ENCODE data around the gene ZNF117. TPM values are rescaled to one million over a fixed set of nuclear protein-coding genes. Genes with fewer than 3 reads are reported as not detected.

ZNF117 gene
- total and polyA plus RNA-seq, 2 of the 8 experiments (the other 6 are each of a cell fraction or from before 2014, with no cell fraction given), result 2.9 to 13.0 TPM

GRCh38 chr7:64965594-64965993, 25.2 kb downstream of the ZNF117 start:
- no peak overlapping the region for H3K14ac ChIP-seq (ENCODE audit: insufficient read length)
- no peak overlapping the region for H4K8ac ChIP-seq (ENCODE audit: extremely low read depth, insufficient read depth, low read length)
- H3K4ac ChIP-seq (replicated peaks; ENCODE audit: insufficient read length, low read depth, low read length), result no peak overlapping the region
- FAIRE-seq, result no peak
- H3K23ac ChIP-seq (ENCODE audit: insufficient read length), result no peak overlapping the region
- H2BK15ac ChIP-seq (ENCODE audit: low read length), result no peak overlapping the region
- H3K27me3 ChIP-seq (replicated peaks in 1 of 4; ENCODE audit: control insufficient read depth in 3 of 4, extremely low read depth in 1 of 4, insufficient read depth in 3 of 4, low read length in 3 of 4), result no peaks in the 10 kb centered on the region
- H3K23me2 ChIP-seq (ENCODE audit: low read depth, low read length), result no peaks in the 10 kb centered on the region
- peaks cover 3 to 8% of the 10 kb centered on the region in 2 experiments; a peak in 2 of 4 replicates for H3K9me3 ChIP-seq (ENCODE audit: insufficient read depth in 2 of 2, low read depth in 1 of 2, low read length in 1 of 2)
- H4K5ac ChIP-seq (ENCODE audit: insufficient read length, low read depth, low read length), result no peak overlapping the region
- H3K36me3 ChIP-seq (ENCODE audit: control insufficient read depth in 2 of 4, insufficient read depth in 4 of 4, low read length in 3 of 4), result no peaks in the 10 kb centered on the region
- no peak overlapping the region for H2BK20ac ChIP-seq (ENCODE audit: low read length)
- no peak overlapping the region for H3K4me3 ChIP-seq (ENCODE audit: extremely low read depth in 1 of 4, insufficient read depth in 2 of 4, low read depth in 3 of 4, low read length in 4 of 4)
- no peak overlapping the region for H2BK5ac ChIP-seq (ENCODE audit: low read depth, low read length)
- H3K9ac ChIP-seq (replicated peaks in 1 of 4; ENCODE audit: extremely low read depth in 1 of 4, low read depth in 3 of 4, low read length in 3 of 4), result no peak overlapping the region
- H4K20me1 ChIP-seq (replicated peaks in 1 of 2; ENCODE audit: control insufficient read depth in 1 of 2, insufficient read depth in 2 of 2, low read length in 2 of 2), result no peaks in the 10 kb centered on the region
- no peaks in the 10 kb centered on the region for H3K79me2 ChIP-seq (ENCODE audit: control insufficient read depth in 1 of 2, insufficient read depth in 2 of 2, low read length in 2 of 2)
- no peak overlapping the region for H3K4me2 ChIP-seq (ENCODE audit: insufficient read depth in 1 of 2, low read depth in 2 of 2, low read length in 2 of 2)
- no peaks in the 10 kb centered on the region for H3K4me1 ChIP-seq (replicated peaks in 1 of 4; ENCODE audit: control insufficient read depth in 3 of 4, insufficient read depth in 4 of 4, low read length in 3 of 4)
- H2BK120ac ChIP-seq (replicated peaks; ENCODE audit: low read depth, low read length), result no peak overlapping the region
- H3K79me1 ChIP-seq (ENCODE audit: low read depth, low read length), result no peaks in the 10 kb centered on the region
- no peak overlapping the region for H3K18ac ChIP-seq (ENCODE audit: extremely low read depth, low read length)
- DNase-seq (ENCODE audit: low read depth in 1 of 2, low spot score in 2 of 2), result no peak
- no peak overlapping the region for H2BK12ac ChIP-seq (ENCODE audit: low read depth, low read length)
- H3K56ac ChIP-seq (replicated peaks; ENCODE audit: insufficient read length, low read depth, low read length), result no peak overlapping the region
- H3K27ac ChIP-seq (ENCODE audit: low read depth, low read length), result no peak overlapping the region
- POLR2A ChIA-PET (ENCODE audit: partially characterized antibody), result interaction anchor here (0.6 kb wide), 1 partner anchor 50 kb away, joined by 3 read pairs; no protein-coding TSS in a partner anchor
- H4K91ac ChIP-seq (replicated peaks; ENCODE audit: insufficient read length, low read length), result no peak overlapping the region
- CTCF ChIA-PET (ENCODE audit: partially characterized antibody), result no interaction called here
- H2AFZ ChIP-seq (ENCODE audit: low read length), result no peak overlapping the region
- H2AK5ac ChIP-seq (ENCODE audit: low read depth, low read length), result no peak overlapping the region
- TF ChIP-seq, protein P1, sequence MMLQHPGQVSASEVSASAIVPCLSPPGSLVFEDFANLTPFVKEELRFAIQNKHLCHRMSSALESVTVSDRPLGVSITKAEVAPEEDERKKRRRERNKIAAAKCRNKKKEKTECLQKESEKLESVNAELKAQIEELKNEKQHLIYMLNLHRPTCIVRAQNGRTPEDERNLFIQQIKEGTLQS (IDR thresholded peaks at IDR 0.05; ENCODE audit: insufficient read depth, low read depth, low read length), result no peak
